Glomerular endothelial cell (primary cell): ENCODE results near the gene ADSL. TPM values are rescaled to one million over a fixed set of nuclear protein-coding genes. Genes with fewer than 3 reads are reported as not detected.

Experiments used
- DNase-seq: peaks from one replicate; pipeline ENCODE4 v3.0.0-alpha.2; 2011; ENCODE audit warnings: low read depth, low spot score; ENCODE audit errors: extremely low read depth
- total RNA-seq: library from RNA; depleted of rRNA; stranded (reverse); fragments of >200 nt; gene quantifications from 2 replicates; pipeline ENCODE4 v1.2.3, GENCODE V29; 2015

Gene ADSL
- total RNA-seq, 1 donor from 2014 or later: 81.6 TPM

DNA sequence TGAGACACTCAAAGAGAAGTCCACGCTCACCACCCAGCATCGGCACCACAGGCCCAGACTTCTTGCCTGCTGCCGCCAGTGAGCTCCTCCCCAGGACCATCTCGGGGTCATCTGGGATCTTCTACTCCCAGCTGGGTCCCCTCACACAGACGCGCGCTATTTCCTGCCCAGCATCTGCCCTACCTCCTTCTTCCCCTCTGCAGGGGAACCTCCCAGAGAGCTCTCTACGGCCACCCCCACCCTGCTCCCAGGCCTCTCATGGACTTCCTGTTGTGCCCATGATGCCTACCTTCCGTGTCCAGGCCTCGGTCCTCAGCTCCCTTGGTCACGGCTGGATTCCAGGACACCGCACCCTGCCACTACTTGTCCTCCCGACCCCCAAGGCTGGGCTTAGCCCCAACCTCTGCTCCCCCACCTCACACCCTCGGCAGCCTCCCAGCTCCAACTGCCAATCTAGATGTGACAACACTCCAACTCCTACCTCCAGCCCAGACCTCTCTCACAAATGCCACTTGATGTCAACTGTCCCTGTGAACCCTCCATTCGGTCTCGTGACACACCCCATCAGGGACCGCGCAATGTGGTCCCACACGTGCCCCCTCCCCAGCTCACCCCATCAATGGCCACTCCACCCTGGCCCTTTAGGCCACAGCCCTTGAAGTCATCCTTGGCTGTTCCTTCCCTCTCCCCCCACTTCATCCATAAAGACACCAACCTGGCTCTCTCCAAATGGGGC lies 69.4 kb downstream of the ADSL start:
- DNase-seq: no peak

DNA sequence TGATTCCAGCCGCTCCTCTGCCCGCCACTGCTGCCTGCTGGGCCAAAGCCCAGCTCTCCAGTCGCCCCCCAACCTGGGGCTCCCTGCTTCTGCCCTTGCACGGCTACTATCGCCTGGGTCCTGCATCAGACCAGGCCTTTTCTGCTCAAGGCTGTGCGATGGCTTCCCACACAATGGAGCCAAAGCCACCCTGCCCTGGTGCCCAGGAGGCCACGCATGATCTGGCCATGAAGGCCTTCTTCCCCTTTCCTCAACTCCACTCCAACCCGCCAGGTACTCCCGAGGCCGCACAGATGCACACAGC lies 69.9 kb downstream of the ADSL start:
- no peak for DNase-seq

GRCh38 chr22:40416636-40417035 lies 70.3 kb downstream of the ADSL start:
- no peak for DNase-seq

- DNase-seq: no peak
Observed at GRCh38 chr22:40417041-40417440, 70.7 kb downstream of the ADSL start.

DNA sequence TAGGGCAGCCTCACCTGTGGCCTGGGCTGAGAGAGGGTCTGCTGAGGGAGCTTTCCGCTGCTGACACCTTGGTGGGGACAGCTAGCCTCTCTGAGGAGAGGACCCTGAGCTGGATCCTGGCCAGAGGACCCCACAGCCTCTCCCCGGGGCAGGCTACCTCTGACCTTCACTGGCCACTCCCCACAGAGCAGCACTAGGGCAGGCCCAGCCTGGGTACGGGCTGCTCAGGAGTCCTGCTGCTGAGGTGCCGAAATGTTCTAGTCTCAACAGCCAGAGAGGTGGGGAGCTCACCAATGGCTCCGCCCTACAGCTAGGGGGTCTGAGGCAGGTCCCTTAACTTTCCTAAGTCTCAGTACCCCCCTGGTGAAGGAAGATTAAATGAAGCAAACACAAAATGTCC lies 71.6 kb downstream of the ADSL start:
- no peak for DNase-seq

- no peak for DNase-seq
Observed at GRCh38 chr22:40418366-40419201, 72.3 kb downstream of the ADSL start.

DNA sequence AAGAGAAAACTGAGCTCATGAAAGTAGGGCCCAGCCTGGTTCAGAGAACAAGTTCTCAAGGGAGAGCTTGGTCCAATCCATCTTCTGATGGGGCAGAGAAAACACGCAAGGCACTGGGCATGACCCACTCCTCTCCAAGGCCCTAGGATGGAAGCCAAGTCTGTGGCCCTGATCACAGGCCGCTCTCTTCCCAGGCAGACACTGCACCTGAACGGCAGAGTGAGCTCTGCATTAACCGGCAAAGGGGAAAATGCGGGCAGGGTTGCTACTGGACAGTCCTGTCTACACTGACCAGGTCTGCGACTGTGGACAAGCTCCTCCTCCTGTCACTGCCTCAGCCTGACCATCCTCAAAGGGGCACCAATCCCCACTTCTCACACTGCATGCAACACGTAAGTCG lies 73.4 kb downstream of the ADSL start:
- DNase-seq: no peak

DNA sequence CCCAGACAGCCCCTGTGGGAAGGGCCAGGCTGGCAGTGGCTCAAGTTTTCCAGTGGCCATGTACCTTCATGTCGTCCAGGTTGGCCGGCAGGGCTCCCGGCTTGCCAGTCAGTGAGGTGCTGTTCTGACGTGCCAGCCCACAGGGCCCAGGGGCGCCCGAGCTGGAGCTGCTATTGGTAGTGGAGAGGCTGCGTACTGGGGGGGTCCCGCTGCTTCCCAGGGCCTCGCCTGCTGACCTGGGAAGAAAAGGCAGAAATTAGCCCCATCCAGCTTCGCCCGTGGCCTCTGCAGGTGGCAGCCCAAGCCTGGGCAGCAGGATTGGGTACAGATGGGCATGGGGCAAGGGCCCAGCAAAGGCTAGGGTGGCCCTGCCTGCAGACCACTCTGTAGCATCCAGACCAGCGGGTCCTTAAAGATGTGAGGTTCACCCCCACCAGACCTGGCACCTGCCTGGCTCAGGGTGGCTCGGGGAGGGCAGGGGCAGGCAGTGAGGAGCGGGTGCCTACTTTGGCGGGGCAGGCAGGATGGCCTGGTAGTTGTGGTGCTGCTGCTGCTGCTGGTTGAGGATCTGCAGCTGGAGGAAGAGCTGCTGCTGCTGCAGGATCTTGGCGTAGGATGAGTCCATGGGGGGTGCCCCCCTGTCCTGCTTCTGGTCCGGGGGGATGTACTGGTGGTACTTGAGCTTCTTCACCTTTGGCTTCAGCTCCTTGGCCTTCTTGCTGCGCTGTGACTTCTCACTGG lies 74.2 kb downstream of the ADSL start:
- no peak for DNase-seq

- DNase-seq: no peak
Observed at GRCh38 chr22:40421082-40421350, 74.7 kb downstream of the ADSL start.

DNA sequence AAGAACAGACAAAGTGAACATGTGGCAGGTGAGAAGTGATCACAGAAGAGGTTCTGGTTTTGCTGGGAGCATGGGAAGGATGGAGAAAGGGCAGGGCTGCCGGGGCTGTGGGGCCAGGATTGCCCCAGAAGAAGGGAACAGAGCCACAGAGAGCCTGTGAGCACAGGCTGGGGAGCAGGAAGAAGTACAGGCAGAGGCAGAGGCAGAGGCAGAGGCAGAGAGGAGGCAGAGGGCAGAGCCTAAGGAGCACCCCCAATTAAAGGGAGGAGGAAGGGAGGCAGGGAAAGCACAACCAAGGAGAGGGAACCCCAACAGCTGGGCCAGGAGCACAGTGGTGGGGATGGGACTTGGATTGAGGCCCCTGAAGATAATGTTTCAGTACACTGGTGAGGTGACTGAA lies 75.6 kb downstream of the ADSL start:
- DNase-seq: no peak

DNA sequence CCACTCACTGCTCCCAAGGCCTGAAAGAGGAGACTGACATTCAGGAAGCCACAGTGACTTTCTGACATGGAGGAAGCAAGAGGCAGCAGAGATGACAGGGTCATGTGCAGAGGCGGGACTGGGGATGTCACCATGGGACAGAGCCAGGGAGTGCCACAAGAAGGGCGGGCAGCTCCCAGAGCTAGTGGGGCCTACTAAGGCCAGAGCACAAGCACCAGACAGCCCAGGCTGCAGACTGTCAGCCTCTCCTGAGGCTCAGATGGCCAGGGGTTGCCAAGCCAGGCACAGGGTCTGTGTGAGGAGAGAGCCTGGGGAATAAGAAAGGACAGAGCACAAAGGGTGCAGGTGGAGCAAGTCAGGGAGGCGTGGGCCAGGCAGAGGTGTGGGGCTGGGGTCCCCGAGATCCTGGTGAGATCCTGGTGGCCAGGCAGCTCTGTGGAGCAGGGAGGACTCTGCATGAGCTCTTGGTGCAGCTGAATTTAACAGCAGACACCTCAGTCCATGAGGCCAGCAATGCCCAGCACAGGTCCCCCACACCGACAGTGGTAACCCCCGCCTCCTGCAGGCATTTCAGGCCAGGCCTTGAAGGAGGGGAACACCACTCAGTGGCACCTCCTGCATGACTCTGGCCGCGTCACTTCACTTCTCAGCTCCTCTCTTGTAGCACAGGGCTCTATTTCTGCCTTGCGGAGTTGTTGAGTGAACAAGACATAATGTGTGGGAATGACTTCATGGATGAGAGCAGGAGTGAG lies 76.4 kb downstream of the ADSL start:
- DNase-seq: no peak

- DNase-seq: no peak
Observed at GRCh38 chr22:40423310-40423688, 77.0 kb downstream of the ADSL start.

- no peak for DNase-seq
Observed at GRCh38 chr22:40423882-40424640, 77.8 kb downstream of the ADSL start.

DNA sequence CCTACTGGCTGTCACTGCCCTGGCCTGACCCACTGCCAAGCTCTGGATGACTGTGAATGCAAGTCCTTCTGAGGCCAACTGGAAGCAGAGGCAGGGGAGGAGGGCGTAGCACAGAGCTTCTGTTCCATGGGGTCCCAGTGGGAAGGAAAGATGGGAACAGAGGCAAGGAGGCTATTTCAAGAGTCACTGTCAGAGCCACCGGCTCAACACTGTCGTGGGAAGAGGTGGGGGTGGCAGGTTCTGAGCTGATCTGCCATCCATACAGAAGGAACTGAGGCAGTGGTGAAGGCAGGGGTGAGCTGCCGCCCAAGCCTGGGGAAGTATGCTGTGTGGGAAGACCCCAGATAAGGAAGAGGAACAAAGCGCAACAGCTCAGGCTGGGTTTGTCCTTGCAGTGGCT lies 78.8 kb downstream of the ADSL start:
- DNase-seq: no peak

- peak; percentile 23 for DNase-seq
Observed at GRCh38 chr22:40426594-40427333, 80.5 kb downstream of the ADSL start.

GRCh38 chr22:40428796-40429195 lies 82.5 kb downstream of the ADSL start:
- DNase-seq: no peak

DNA sequence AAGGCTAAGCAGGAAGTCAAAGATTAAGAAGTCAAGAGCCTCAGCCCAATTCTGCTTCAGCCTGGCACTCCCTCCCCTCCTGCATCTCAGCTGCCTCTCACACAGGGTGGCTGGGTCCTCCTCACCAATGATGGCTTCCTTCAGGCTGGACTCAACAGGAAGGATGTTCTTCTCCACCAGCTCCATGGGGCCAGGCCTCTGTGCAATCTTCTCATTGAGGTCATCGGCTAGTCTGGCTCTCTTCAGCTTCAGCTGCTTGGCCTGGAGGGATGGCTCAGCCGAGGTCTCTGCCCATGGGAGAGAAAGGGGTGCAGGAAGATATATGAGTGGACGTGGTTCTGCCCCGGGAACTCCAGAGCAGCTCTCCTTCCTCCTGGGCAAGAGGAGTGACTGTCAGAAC lies 83.2 kb downstream of the ADSL start:
- no peak for DNase-seq

DNA sequence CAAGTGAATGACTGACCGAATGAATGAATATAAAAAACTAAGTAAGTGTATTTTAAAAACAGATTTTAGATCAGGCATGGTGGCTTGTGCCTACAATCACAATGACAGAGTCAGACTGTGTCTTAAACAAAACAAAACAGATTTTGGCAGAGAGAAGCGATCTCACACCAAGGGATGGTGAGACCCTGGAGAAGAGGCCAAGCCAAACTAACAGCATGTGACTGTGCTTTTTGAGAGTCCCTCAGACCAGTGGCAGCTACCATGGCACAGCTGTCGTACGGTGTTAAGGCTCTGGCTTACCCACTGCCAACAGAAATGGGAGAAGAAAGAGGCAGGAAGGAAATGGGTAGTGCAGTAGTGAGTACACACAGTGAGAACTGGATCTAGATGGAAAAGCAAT lies 84.7 kb downstream of the ADSL start:
- DNase-seq: no peak

- DNase-seq: no peak
Observed at GRCh38 chr22:40432157-40432556, 85.9 kb downstream of the ADSL start.

DNA sequence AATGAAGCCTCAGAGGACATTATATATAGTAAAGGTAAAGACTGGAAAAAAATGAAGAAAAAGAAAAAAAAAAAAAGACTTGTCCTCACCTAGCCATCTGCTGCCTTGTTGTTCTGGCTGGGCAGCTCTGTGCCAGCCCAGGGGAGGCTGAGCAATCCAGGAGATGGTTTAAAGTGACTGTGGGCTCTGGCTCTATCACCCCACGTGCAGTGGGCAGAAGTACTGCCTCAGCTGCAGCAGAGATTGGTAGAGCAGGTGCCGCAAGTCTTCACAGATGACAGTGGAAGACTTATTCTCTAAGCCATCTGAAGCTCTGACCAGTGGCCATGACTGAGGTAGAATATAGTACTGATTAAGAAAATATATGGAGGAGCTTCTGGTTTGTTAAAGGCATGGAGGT lies 86.3 kb downstream of the ADSL start:
- no peak for DNase-seq
